GM21528 (cell line): ENCODE data around the gene ZFYVE19.
A peak's percentile ranks its signal among the peaks of the same experiment; 100 is the strongest.

Source experiments
- ATAC-seq: cut with Tn5 transposase; IDR thresholded peaks from one replicate; pipeline ENCODE4 v1.9.1; 2021; ENCODE audit warnings: mild to moderate bottlenecking, moderate library complexity; ENCODE audit not compliant: unreplicated experiment, low FRiP score

Gene ZFYVE19

DNA sequence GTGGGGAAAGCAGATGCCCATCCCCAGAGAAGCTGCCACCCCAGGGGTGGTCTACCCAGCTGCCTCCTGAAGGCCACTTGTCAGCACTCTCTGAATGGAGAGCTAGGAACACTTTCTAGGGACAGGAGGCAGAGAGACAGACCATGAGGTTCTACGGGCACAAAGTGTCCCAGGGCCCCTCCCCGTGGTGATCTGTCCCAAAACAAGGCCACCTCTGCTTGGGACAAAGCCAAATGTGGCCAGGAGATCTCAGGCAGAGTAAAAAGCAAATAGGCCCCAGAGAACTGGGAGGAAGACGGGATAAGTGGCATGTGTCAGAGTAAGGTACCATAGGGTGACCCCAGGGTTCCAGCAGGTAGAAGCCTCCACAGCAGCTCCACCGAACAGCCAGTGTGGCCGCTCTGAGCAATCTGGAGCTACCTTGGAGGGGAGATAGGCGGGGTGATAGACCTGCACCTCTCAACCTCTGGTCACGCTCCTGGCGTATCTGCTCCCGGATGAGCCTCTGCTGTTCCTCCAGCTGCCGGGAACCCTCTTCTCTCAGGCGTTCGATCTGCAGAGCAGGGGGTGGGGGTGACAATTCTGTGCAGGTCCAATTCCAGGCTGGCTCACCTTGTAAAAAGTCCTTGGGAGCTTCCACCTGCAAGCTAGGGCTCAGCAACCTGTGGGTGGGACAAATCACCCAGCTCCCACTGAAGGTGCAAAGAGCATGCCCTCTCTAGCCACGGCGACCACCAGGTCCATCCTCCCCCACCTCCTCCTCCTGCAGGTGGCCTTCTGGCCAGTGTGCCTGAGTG lies 31.0 kb upstream of the ZFYVE19 start:
- ATAC-seq = no peak

DNA sequence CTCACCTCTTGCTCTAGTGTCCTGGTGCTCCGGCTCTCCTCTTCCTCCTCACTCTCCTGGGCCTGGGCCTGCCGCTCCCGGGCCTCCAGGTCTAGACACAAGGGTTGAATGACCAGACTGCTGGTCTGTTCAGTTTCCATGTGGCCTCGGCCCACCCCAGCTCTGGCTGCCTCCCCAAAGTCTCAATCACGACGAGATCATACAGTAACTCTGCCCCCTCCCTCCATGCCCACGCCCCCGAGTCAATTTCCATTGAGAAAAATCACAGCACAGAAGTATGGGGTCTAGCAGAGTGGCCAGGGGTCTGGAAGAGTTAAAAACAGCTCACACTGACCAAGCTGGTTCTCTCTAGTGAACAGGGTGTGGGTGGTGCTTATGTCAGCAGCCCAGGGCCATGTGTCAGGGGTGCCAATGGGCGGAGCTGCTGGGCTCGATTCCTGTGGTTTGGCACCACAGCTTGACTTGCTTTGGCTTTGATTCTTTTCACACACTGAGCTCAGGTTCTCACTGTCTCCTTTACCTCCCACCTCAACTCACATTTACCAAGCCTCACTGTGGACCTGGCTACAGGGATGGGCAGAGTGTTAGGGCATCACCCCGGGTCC lies 30.2 kb upstream of the ZFYVE19 start:
- ATAC-seq = no peak

DNA sequence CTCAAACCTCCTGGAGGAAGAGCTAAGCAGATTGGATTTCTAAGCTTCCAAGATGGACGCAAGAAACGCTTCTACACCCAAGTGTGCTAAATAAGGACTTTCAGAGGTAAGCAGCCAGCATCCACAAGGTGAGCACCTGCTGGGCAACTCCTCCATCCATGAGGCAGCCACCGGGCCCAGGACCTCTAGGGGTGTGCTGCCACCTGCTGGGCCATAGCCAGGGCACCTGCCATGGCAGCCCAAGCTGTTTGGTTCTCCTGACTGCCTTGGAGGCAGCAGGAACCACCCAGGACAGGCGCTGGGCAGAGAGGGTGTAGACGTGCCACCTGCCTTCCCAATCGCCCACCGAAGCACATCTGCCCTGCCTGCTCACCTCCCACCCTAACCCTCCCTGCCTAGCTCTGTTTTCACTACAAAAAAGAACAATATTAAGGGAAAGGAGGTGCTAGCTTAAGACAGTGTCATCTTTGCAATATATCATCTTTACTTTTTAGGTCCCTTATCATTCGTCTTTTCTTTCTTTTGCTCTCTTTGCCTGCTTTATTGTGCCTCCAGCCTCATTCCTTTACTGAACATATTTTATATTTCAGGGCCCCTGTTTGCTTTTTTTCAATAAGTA lies 24.2 kb upstream of the ZFYVE19 start:
- peak; percentile 64 for ATAC-seq

DNA sequence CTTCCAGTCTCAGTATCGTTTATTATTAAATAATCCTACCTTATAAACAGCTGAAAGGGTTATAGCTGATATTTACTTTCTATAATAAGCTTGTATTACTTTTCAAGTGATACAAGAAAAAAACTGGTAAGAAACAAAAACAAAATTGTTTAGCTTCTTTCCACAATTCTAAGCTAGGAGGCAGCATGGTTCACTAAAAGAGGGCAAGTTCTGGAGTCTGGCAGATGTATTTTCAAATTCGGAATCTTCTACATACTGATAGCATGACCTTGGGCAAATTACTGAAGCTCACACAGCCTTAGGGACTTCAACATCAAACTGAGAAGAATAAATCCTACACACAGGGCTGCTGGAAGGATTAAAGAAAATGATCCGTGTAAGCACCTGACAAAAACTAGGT lies 21.7 kb upstream of the ZFYVE19 start:
- ATAC-seq = no peak

DNA sequence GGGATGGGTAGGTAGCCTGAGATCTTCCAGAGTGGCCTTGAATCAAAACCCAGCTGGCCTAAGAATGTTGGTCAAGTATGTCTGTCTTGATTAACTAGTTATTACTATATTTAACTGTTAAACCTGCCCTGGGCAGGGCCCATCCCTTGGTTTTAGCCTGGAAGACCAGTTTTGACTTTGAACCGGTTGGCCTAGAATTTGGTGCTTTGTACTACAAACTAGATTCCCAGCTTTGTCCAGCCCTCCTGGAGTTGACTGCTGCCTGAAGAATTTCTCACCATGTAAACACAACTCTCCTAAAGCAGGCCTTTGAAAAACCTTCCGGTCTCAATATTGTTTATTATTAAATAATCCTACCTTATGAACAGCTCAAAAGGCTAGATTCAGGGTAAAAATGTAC lies 21.1 kb upstream of the ZFYVE19 start:
- no peak for ATAC-seq

DNA sequence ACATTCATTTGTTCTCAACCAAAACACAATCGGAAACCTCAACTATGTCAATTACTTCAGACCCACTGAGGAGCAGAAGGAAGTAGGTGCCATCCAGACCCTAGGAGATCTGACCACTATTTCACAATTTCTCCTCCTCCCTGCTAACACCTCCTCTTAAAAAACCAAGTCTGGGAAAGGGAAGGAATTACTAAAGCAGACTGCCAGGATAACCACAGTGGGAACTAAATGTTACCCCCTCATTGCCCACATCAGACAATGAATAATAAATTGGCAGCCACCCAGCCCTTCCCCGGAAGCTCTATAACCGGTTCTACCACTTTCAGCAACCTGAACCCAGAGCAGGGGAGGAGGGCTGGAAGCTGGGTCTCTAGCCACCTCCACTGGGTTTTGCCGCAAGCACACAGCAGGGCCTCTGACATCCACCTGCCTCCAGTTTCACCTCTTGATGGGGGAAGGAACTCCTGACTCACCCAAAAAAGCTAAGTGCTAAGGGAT lies 19.5 kb upstream of the ZFYVE19 start:
- no peak for ATAC-seq

DNA sequence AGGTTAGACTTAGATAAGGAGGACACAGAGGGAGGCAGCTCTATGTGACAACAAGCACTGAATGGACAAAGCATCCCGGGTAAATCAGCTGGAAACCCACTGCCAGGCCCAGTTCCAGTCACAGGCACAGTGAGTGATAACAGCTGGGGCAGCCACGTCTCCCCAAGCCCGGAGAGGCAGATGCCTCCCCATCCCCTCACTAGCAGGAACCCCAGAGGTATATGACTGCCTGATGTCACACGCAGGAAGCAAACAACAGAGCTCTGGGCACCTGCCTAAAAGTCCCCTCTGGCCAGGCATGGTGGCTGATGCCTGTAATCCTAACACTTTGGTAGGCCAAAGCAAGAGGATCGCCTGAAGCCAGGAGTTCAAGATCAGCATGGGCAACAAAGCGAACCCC lies 18.9 kb upstream of the ZFYVE19 start:
- ATAC-seq = no peak

DNA sequence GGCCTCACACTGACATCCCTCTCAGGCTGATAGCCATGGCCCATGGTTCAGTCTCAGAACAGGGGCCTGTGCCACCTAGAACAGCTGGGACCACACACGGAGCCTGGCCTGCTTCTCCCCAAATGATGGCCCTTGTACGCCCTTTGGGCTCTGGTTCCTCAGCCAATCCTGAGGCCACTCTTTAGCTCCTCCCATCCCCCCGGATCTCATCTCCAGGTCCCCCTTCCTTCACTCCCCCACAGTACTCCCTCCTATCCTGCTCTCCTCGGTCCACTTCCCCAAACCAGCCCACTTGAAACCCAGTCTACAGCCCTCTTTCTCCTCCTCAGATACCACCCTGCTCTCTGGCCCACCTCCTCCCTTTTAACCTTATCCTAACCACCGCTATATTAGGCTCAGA lies 17.8 kb upstream of the ZFYVE19 start:
- ATAC-seq = no peak

DNA sequence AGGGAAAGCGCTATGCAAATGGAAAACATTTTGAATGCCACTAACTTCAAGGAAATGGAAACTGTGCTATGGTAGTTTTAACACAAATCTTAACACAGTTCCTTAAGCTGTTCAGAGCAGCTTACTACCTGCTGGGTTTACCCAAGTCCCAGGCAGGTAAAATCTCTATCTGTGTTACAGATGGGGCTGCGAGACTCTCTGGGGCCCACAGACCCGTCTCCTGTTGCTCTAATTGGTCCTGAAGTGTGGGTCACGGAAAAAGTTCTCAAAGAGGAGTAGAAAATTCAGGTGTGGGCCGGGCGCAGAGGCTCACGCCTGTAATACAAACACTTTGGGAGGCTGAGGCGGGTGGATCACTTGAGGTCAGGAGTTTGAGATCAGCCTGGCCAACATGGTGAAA lies 16.9 kb upstream of the ZFYVE19 start:
- no peak for ATAC-seq

DNA sequence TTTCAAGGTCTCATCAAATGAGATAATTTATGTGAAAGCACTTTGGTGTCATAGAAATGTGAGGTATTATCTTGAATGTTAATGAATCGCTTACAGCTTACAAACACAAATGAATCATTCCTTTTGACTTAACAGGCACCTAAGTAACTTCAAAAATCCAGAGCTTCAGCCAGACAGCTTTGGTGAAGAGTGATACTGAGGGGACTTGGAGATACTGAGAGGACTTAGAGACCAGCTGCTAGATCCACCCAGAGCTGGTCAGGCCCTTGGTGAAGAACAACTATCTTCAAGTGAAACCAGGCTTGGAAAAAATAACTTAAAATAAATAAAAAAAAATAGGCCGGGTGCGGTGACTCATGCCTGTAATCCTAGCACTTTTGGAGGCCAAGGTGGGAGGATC lies 16.2 kb upstream of the ZFYVE19 start:
- no peak for ATAC-seq

DNA sequence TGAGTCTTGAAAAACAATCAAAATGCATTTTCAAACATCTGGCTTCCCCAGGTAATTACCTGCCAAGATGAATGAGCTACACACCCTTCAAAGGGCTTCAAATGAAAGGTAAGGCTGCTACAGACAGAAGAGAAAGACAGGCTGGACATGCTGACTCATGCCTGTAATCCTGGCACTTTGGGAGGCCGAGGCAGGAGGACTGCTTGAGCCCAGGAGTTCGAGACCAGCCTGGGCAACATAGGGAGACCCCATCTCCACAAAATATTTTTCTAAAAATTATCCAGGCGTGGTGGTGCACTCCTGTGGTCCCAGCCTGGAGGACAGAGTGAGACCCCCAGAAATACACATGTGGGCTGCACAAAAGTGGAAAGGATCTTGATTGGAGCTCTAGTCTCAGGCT lies 14.5 kb upstream of the ZFYVE19 start:
- no peak for ATAC-seq

DNA sequence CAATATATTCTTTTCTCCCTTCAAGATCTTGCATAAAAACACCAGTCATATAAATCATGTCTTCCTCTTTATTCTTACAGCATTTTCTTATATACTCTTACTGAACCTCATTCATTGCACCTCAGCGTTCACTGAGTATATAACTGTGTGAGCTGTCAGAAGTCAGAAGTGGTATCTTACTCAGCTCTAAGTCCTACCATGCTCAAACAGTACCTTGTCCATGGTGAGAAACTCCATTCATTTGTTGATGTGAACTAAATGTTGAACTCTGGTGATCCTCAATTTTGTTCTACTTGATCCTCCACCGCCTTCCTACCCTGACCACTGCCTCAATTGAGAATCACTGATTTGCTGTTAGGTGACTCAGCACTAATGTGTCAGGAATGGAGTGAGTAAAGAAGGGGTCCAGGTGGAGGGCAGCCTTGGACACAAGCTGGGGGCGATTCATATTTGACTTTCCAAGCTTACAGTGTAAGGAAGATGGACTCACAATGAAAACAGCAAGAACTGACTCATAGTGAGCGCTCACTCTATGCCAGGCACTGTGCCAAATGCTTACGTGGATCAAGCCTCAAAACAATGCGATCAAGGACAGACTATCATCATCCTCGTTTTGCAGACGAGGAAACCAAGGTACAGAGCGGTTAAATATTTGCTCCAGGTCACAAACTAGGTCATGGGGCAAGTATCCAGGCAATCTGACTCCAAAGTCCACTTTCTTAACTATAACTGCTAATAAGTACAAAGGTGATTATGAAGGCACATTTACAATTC lies 13.5 kb upstream of the ZFYVE19 start:
- no peak for ATAC-seq

DNA sequence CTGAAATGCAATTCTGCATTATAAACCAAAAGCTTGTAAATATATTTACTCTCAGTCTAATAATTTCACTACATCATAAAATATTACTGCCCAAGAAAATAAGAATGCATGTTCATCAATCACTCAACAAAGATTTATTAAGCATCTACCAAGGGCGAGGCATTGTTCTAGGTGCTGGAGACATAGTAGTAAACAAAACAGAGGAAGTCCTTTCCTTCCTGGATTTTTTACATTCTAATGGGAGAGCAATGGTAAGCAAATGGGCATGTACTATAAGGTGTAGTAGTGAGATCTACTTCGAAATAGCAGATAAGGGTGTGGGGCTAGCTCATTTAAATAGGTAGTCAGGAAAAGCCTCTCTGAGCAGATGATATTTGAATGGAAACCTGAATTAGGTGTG lies 10.8 kb upstream of the ZFYVE19 start:
- ATAC-seq = no peak

DNA sequence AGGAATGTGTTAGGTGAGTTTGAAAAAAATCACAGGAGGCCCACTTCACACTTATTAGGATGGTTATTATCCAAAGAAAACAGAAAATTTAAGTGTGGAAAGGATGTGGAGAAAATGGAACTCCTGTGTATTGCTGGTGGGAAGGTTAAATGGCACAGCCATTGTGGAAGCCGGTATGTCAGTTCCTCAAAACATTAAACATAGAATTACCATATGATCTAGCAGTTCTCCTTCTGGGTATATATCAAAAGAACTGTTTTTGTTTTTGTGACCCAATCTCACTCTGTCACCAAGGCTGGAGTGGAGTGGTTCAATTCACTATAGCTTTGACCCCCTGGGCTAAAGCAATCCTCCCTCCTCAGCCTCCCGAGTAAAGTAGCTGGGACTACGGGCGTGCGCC lies 10.4 kb upstream of the ZFYVE19 start:
- ATAC-seq = no peak

DNA sequence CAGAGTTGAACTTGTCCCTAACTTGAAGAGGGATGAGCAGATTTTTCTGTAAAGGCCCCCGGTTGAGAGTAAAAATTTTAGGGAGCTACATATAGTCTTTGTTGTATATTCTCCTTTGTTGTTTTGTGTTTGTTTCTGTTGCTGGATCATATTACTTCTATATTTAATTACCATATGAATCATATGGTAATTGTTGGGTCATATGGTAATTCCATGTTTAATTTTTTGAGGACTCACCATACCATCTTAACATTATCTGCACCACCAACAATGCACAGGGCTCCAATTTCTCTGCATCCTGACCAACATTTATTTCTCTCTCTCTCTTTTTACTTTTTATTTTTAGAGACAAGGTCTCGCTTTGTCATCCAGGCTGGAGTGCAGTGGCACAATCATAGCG lies 7.4 kb upstream of the ZFYVE19 start:
- ATAC-seq = no peak

DNA sequence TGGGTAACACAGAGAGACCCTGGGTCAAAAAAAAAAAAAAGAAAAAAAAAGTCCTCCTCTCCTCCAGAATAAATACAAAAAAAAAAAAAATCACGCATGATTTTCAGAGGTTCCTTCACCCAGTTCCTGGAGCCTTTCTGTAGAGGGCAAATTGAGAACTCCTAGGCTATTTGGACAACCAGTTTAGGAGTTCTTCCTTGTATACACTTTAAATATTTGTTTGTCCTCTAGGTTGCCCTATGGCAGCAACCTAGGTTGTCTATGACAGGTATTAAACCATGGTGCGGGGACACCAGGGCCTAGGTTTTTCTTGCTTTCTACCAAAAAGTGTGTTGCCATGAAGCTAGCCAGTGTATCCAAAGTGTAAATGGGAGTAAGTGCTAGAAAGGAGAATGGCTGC lies 3.8 kb upstream of the ZFYVE19 start:
- ATAC-seq = no peak

DNA sequence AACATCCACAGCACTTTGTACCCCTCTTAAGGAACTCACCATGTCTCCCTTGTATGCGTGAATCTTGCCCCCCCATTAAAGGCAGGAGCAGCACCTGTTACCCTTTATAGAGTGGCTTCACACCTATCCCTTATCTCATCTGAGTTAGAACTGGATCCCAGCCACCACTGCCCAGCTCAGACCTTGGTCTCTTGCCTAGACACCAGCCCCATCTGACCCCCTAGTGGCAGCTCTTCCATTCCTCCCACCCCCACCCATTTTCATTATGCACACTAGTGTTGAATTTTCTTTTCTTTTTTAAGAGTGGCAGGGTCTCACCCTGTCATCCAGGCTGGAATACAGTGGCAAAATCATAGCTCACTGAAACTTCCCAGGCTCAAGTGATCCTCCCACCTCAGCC lies 3.2 kb upstream of the ZFYVE19 start:
- ATAC-seq = no peak

DNA sequence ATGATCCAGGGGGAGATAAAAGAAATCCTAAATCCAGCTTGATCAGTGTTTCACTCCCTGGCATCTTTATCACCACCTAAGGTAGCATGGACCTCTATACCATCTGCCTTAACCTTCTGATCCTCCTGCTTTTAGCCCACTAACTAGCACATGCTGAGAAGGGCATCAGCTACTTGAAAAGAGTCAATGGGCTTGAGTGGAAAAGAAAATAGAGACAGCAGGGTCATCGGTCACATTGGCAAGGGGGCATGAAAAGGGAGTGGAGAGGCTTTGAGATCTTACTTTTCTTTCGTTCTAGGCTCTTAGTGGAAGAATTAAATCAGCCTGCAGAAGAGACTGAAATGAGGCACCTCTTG lies 239 bp upstream of the ZFYVE19 start:
- ATAC-seq = no peak

DNA sequence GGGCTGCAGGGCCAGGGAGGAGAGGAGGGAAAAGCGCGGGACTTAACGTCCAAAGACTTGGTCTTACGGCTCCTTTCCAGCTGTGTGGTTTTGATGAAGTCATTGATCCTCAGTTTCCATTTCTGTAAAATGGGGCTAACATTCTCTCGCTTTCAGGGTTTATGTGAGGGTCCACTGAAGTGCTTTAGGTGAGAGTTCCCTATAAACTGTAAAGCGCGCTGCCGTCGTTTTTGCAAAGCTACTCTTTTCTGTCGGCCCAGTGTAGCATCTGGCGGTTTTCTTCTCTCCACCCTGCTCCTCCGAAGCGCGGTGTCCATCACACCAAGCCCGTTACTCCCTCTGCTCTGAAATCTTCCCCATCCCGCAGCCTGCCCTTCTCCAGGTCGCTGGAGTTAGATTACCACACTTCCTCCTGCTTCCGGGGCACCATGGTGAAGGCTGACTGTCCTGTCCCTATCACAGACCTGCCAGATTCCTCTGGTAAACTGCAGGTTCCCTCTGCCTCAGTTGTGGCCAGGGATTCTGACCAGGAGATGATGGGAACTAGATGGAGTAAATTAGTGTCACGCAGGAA lies 1.1 kb downstream of the ZFYVE19 start:
- ATAC-seq = no peak

DNA sequence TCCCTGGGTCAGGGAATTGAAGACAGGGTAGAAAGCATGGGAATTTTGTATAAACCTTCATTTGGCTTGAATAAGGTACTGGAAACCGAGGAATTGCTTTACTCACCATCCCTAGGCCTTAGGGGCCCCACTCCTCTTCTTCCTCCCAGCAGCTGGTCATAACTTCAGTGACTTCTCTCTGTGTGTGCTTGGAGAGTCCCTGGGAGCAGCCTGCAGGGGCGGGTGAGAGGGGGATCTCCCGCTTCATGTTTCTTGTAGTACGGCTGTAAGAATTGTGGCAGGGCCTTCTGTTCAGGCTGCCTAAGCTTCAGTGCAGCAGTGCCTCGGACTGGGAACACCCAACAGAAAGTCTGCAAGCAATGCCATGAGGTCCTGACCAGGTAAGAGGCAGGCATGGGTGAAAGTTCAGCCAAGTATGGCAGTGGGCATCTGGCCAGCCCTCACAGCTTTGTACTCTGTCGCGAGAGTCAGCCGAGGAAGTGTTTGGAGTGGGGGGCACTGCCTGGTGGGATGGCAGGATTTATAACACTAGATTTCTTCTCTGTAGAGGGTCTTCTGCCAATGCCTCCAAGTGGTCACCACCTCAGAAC lies 2.1 kb downstream of the ZFYVE19 start:
- no peak for ATAC-seq
